Eye (tissue), 1 donor: ENCODE measurements around the gene KLHL35.
"Not testable (repeated sequence)": the region's sequence is repeated elsewhere in the genome, so short reads cannot be mapped to it uniquely, and the experiment has no call there.

ENCODE experiments used
- DNase-seq: peaks from one replicate; pipeline ENCODE4 v3.0.0-alpha.2; 2015

Gene KLHL35

GRCh38 chr11:75388386-75389275, 44.4 kb downstream of the KLHL35 start:
- DNase-seq, result peak; percentile 91

- DNase-seq, result no peak
Measured at GRCh38 chr11:75387736-75388294, 45.2 kb downstream of the KLHL35 start.

- DNase-seq, result no peak
Measured at GRCh38 chr11:75386942-75387630, 45.9 kb downstream of the KLHL35 start.

GRCh38 chr11:75384438-75385080, 48.4 kb downstream of the KLHL35 start:
- DNase-seq, result peak; percentile 87

GRCh38 chr11:75383246-75383645, 49.8 kb downstream of the KLHL35 start:
- no peak for DNase-seq

GRCh38 chr11:75380716-75381420, 52.1 kb downstream of the KLHL35 start:
- no peak for DNase-seq

- no peak for DNase-seq
Measured at GRCh38 chr11:75380245-75380644, 52.8 kb downstream of the KLHL35 start.

- DNase-seq, result not testable (repeated sequence)
Measured at GRCh38 chr11:75378776-75379175, 54.2 kb downstream of the KLHL35 start.

GRCh38 chr11:75376175-75376574, 56.8 kb downstream of the KLHL35 start:
- DNase-seq, result no peak

GRCh38 chr11:75375626-75376025, 57.4 kb downstream of the KLHL35 start:
- no peak for DNase-seq

GRCh38 chr11:75374646-75375045, 58.4 kb downstream of the KLHL35 start:
- DNase-seq, result no peak

GRCh38 chr11:75373201-75373600, 59.8 kb downstream of the KLHL35 start:
- DNase-seq, result no peak
